ENCODE measurements around the gene PRKCI.
A peak's percentile ranks its signal among the peaks of the same experiment; 100 is the strongest.

The PRKCI gene

DNA sequence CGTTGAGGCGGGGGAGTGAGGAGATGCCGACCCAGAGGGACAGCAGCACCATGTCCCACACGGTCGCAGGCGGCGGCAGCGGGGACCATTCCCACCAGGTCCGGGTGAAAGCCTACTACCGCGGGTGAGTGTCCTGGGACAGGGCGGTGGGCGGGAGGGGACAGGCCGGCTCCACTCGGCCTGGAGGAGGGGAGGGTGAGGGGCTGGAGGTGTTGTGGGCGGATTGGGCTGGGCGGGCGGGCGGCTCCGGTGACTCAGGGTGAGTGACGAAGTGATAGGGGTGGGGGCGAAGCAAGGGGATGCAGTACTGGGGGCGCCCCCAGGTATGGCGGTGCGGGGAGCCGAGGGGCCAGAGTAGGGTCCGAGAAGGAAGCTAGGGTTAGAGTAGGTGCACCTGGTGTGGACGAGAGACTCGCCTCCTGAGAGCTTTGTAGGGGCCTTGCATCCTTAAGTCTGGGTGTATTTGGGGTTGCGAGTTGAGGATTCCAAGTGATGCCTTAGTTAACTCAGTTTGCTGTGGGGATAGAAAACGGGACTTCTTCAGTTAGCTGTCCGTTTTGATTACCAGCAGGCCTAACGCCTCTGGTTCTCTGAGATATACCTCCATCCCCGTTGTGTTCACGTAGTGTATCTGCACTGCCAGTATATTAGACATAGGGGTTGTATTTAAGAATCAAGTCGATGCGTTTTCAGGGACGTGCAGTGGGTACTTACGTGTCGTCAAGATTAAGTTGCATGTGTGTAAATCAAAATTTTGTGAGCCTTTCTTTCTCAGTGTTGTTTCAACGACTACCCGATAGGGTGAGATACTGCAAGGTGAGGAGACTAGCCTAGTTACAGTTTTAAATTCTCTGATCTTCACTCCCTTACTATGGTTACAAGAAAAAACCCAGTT is 670 bp downstream of the PRKCI start:
- peak overlapping the region; percentile 65 for H3K4me3 ChIP-seq (ENCODE audit: low read depth, low read length)
- TF ChIP-seq, protein P1, sequence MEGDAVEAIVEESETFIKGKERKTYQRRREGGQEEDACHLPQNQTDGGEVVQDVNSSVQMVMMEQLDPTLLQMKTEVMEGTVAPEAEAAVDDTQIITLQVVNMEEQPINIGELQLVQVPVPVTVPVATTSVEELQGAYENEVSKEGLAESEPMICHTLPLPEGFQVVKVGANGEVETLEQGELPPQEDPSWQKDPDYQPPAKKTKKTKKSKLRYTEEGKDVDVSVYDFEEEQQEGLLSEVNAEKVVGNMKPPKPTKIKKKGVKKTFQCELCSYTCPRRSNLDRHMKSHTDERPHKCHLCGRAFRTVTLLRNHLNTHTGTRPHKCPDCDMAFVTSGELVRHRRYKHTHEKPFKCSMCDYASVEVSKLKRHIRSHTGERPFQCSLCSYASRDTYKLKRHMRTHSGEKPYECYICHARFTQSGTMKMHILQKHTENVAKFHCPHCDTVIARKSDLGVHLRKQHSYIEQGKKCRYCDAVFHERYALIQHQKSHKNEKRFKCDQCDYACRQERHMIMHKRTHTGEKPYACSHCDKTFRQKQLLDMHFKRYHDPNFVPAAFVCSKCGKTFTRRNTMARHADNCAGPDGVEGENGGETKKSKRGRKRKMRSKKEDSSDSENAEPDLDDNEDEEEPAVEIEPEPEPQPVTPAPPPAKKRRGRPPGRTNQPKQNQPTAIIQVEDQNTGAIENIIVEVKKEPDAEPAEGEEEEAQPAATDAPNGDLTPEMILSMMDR (IDR thresholded peaks at IDR 0.05; ENCODE audit: insufficient read depth, low read depth, low read length, missing control alignments): no peak
- DNase-seq (ENCODE audit: low read depth): peak; percentile 28

DNA sequence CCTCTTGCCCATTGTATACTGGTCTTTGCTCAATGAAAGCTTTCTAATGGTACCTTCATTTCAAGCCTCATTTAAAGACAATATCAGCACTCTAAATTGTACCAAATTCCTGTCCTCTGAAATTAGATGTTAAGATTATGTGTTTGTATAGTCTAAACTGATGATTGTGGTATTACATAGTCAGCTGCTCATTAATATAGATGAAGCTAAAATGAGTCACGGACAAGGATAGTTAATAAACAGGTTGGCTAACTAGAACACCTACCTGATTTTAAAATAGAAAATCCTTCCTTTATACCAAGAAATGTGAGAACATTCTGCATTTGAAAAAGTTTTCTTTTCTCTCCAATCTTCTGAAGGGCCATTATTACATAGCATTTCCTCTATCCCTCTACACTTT is 2.9 kb downstream of the PRKCI start:
- TF ChIP-seq, protein P1 (IDR thresholded peaks at IDR 0.05; ENCODE audit: insufficient read depth, low read depth, low read length, missing control alignments): no peak
- H3K4me3 ChIP-seq (ENCODE audit: low read depth, low read length): no peak overlapping the region
- no peak for DNase-seq (ENCODE audit: low read depth)

DNA sequence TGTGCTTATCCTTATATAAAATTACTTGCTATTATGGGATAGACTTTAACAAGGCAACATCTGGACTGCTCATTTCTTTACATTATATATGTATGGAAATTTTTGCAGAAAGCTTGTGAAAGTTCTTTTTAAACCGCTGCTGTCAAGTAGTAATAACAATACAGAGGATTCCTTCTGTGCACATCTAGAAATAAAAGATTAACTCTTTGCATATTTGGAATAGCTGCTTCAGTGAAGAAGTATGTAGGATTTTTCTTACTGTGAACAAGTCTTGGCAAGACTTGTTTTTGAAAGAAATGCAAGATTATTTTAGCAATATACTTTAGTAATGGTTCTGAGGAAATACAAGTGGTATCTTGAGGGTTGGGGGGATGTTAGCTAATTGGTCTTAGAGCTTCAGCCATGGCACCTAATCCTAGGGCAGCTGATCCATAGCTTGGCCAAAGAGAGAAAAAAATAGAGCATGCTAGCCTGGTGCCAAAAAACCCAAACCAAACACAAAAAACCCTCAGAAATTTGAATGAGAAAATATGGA is 4.3 kb downstream of the PRKCI start:
- TF ChIP-seq, protein P1 (IDR thresholded peaks at IDR 0.05; ENCODE audit: insufficient read depth, low read depth, low read length, missing control alignments): no peak
- DNase-seq (ENCODE audit: low read depth): no peak
- H3K4me3 ChIP-seq (ENCODE audit: low read depth, low read length): no peak overlapping the region

DNA sequence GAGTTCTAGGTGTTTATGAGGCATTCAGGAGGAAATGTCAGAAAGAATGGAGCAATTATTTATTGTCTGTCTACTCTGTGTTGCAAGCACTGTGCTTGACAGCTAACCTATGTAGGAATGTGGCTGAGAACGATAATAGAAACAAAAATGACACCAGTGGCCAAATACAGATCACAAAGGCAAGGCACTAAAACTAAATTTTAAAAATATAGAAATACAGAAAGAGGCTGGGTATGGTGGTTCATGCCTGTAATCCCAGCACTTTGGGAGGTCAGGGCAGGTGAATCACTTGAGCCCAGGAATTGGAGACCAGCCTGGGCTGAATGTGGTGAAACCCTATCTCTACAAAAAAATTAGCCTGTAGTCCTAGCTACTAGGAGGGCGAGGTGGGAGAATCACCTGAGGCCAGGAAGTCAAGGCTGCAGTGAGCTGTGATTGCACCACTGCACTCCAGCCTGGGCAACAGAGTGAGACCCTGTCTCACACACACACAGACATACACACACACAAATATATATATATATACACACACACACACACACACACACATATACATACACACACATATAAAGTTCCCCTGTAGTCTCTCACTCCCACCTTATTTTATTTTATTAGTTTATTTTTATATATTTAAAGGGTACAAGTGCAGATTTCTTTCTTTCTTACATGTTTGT is 6.0 kb downstream of the PRKCI start:
- TF ChIP-seq, protein P1 (IDR thresholded peaks at IDR 0.05; ENCODE audit: insufficient read depth, low read depth, low read length, missing control alignments): no peak
- no peak for DNase-seq (ENCODE audit: low read depth)

DNA sequence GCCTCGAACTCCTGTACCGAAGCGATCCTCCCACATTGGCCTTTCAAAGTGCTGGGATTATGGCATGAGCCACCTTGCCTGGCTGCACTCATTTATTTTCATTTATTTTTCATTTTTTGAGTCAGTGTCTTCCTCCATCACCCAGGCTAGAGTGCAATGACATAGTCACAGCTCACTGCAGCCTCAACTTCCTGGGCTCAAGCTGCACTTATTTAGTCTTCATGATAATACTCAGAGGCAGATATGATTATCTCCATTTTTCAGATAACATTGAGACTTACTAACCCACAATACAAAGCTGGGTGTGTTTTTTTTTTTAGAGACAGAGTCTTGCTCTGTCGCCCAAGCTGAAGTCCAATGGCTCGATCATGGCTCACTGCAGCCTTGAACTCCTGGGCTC is 10.0 kb downstream of the PRKCI start:
- TF ChIP-seq, protein P1 (IDR thresholded peaks at IDR 0.05; ENCODE audit: insufficient read depth, low read depth, low read length, missing control alignments): no peak
- DNase-seq (ENCODE audit: low read depth): no peak
- H3K4me3 ChIP-seq (ENCODE audit: low read depth, low read length): no peak overlapping the region

More for the DNA sequence above, 6.0 kb downstream of the PRKCI start:
- H3K4me3 ChIP-seq (ENCODE audit: low read depth, low read length): no peak overlapping the region

DNA sequence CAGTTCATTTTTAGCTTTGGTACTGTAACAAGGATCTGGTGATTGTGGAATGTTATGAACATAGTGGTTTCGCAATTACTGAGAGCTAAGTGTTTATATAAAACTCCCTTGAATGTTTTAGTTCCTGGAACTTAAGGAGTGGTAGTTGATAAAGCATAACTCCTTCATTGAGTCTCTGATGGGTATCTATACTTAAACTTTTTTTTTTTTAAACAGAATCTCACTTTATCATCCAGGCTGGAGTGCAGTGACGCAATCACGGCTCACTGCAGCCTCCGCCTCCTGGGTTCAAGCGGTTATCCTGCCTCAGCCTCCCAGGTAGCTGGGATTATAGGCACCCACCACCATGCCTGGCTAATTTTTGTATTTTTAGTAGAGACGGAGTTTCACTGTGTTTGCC is 11.3 kb downstream of the PRKCI start:
- TF ChIP-seq, protein P1 (IDR thresholded peaks at IDR 0.05; ENCODE audit: insufficient read depth, low read depth, low read length, missing control alignments): no peak
- DNase-seq (ENCODE audit: low read depth): no peak
- no peak overlapping the region for H3K4me3 ChIP-seq (ENCODE audit: low read depth, low read length)

Measured in GM12865 (cell line).